Heart left ventricle (tissue), 16 donors: Measurements from ENCODE around the gene TRAF3. TPM values are rescaled to one million over a fixed set of nuclear protein-coding genes. Genes with fewer than 3 reads are reported as not detected.

ENCODE experiments used
- ATAC-seq, 4 donors: fragments of 200-7000 bp; cut with Tn5 transposase; one replicate each; pipeline ENCODE4 v1.9.1; 2020 to 2022; ENCODE audit warnings: moderate library complexity in 4 of 4, mild to moderate bottlenecking in 3 of 4, moderate number of reproducible peaks in 1 of 4
- DNase-seq, 5 donors: peaks; one replicate each; pipeline ENCODE4 v3.0.0-alpha.2; 2020
- H3K27ac ChIP-seq, 12 donors: fragments of 200-600 bp; sonication (generic) in 4 of 12; one replicate each; pipeline versions ENCODE4 v1.5.0 to v1.8.0; 2016 to 2022; ENCODE audit warnings: mild to moderate bottlenecking in 2 of 12
- H3K27me3 ChIP-seq, 9 donors: fragments of 200-600 bp; sonication (generic) in 2 of 9; one replicate each; pipeline versions ENCODE4 v1.5.1 to v1.8.0; 2016 to 2022; ENCODE audit warnings: mild to moderate bottlenecking in 3 of 9
- H3K36me3 ChIP-seq, 9 donors: fragments of 200-600 bp; sonication (generic) in 2 of 9; one replicate each; pipeline versions ENCODE4 v1.5.0 to v1.8.0; 2018 to 2022; ENCODE audit warnings: mild to moderate bottlenecking in 2 of 9
- H3K4me1 ChIP-seq, 12 donors: fragments of 200-600 bp; sonication (generic) in 4 of 12; one replicate each; pipeline versions ENCODE4 v1.5.0 to v1.8.0; 2016 to 2022; ENCODE audit warnings: mild to moderate bottlenecking in 3 of 12
- H3K4me3 ChIP-seq, 12 donors: fragments of 200-600 bp; sonication (generic) in 4 of 12; one replicate each; pipeline versions ENCODE4 v1.5.0 to v1.8.0; 2017 to 2022; ENCODE audit warnings: mild to moderate bottlenecking in 9 of 12, moderate library complexity in 4 of 12
- H3K9me3 ChIP-seq, 12 donors: fragments of 200-600 bp; sonication (generic) in 4 of 12; one replicate each; pipeline versions ENCODE4 v1.5.0 to v1.8.0; 2016 to 2022; ENCODE audit warnings: mild to moderate bottlenecking in 1 of 12
- CTCF ChIP-seq, 12 donors: fragments of 200-600 bp; sonication (generic) in 4 of 12; IDR thresholded peaks; one replicate each; pipeline versions ENCODE4 v1.5.0 to v1.8.0; 2018 to 2022; ENCODE audit warnings: antibody characterized with exemption in 12 of 12, mild to moderate bottlenecking in 5 of 12
- POLR2A ChIP-seq, 2 donors: fragments of 450-650 bp; IDR thresholded peaks; one replicate each; pipeline ENCODE4 v1.6.1; 2017; ENCODE audit warnings: antibody characterized with exemption in 2 of 2, mild to moderate bottlenecking in 2 of 2, moderate library complexity in 2 of 2
- WGBS, 4 donors: extraction: QIAGEN DNeasy Blood & Tissue Kit in 2 of 4; methylation state at CpG; one replicate each; pipeline versions ENCODE4 v1.1.5 to v1.1.7; 2013 to 2018; 5-methylcytosine and 5-hydroxymethylcytosine counted together
- intact Hi-C, 10 donors: fragments of 100-400 bp; cut with DNase I; formaldehyde crosslinking; loops; one replicate each; pipeline versions ENCODE4 v1.11.1 to v1.14.2; 2022
- polyA plus RNA-seq, 2 donors: library from polyadenylated mRNA; stranded (reverse); fragments of 200-250 nt; gene quantifications; one replicate each; pipeline ENCODE4 v1.2.3, GENCODE V29; 2013
- total RNA-seq, 9 donors: library from RNA; depleted of rRNA in 2 of 9; stranded (reverse); fragments of >200 nt in 2 of 9; fragmentation: NEBNext Ultra II Directional in 3 of 9; extraction: Animal tissue kit (Norgen Biotek cat#: 25700) in 3 of 9; gene quantifications; one replicate each; pipeline versions ENCODE4 v1.1.0 to v1.2.4, GENCODE V29; 2016 to 2023
- donor health status: ischemic (EF 13 %, LVEDD 7.1; RV severe dilation, severe dysfunction).
- donor health status: healthy with polysubstance abuse.
- donor health status: DM: no; HTN: yes; CAD: no.
- donor health status: DM: no; HTN: no; CAD: no.
- donor health status: ischemic (EF 25% LVEDD 6.9; RV normal size, moderate dysfunction).
- donor health status: ischemic (EF 25% LVEDD 5.7; RV mildly dilated, moderate dysfunction).
- donor health status: healthy.
- donor health status: DM: yes; HTN: yes; CAD: no.
- donor health status: ischemic (EF 35%, LVEDD 5.7; RV mildly dilated, moderate dysfunction).
- donor health status: nonischemic (EF 11% LVEDD 7.7; RV severe dilation, severe dysfunction).
- donor health status: DM: yes; HTN: yes; CAD: no.
- donor health status: PGD.
- donor health status: ischemic (EF 29% LVEDD 5.4; RV normal size, mild dysfunction).
- donor health status: nonischemic (EF 23%, LVEDD 6.1; RV moderate dilation, normal function).

The TRAF3 gene
- total and polyA plus RNA-seq, 11 donors = 1.6 to 20.6 (median 10.6) TPM

- H3K4me3 ChIP-seq = no peak overlapping the region
- intact Hi-C loops = no loop called here
These were observed 25.7 kb downstream of the TRAF3 start for GRCh38 chr14:102802834-102803523.

DNA sequence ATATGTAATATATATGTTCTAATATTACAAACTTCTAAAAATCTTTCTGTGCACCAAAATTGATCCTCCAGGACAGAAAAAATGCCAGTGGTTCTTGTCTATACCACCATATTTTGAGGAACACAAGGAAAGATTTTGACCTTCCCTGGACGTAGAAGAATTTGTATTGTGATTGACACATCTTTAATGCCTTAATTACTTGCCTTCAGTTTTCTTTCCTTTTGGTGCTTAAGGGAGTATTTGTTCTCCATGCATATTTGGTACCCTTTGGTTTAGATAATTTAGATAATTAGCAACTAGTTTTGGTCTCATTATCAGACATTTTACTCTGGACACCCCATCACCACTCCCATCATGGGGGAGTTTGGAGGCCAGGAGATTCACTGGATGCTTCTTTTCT, 27.6 kb downstream of the TRAF3 start:
- intact Hi-C loops = no loop called here
- no peak overlapping the region for H3K4me3 ChIP-seq
- ATAC-seq (no peak), DNase-seq (no peak)
- TF ChIP-seq POLR2A (IDR thresholded peaks at IDR 0.05) (no peak), CTCF (IDR thresholded peaks at IDR 0.05) (no peak)
- H3K36me3 ChIP-seq = no peaks in the 10 kb centered on the region
- H3K27me3 ChIP-seq = no peaks in the 10 kb centered on the region
- 85 to 96% (median 90%) methylated on average over 1 of the region's 1 CpG for WGBS, 4 donors
- peaks cover 0 to 14% (median 0%) of the 10 kb centered on the region in 12 donors for H3K4me1 ChIP-seq
- peak overlapping the region in 1 of 12 donors; percentile 49 for H3K27ac ChIP-seq
- H3K9me3 ChIP-seq = no peaks in the 10 kb centered on the region

More at GRCh38 chr14:102802834-102803523, 25.7 kb downstream of the TRAF3 start:
- no peak overlapping the region for H3K27ac ChIP-seq
- H3K36me3 ChIP-seq = no peaks in the 10 kb centered on the region
- no peak for DNase-seq
- no peaks in the 10 kb centered on the region for H3K9me3 ChIP-seq
- no peak for ATAC-seq
- no peaks in the 10 kb centered on the region for H3K27me3 ChIP-seq
- peaks cover 0 to 14% (median 0%) of the 10 kb centered on the region in 12 donors for H3K4me1 ChIP-seq
- no peak for TF ChIP-seq CTCF (IDR thresholded peaks at IDR 0.05)
- TF ChIP-seq POLR2A (IDR thresholded peaks at IDR 0.05) = no peak
- WGBS, 4 donors = 94 to 97% (median 95%) methylated on average over 6 of the region's 6 CpGs

DNA sequence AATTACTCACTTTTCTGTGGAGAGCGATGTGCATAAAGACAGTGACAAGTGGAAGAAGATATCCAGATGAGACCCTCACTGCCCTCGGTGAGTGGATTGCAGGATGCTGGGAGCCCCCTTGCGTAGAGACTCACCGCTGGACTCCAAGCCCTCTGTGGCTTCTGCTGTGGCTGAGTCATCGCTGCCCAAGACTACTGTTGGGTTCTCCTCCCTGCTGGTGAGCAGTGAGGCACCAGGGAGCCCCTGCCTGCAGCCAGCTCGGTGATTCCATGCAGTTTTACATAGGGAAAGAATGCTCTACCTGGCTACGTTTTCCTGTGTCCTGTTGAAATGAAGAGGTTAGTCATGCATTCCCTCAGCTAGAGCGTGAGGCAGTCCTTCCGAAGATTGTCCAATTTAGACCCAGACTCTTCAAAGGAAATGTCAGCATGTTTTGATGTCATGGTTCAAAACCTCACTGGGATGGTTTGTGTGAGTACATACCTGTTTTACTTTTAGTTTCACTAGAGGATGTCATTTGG, 28.2 kb downstream of the TRAF3 start:
- intact Hi-C loops = no loop called here
- Histone ChIP-seq H3K36me3 (no peaks in the 10 kb centered on the region), H3K4me3 (no peak overlapping the region), H3K4me1 (peaks cover 0 to 14% (median 0%) of the 10 kb centered on the region in 12 donors), H3K27ac (peak overlapping the region in 1 of 12 donors; percentile 49), H3K9me3 (no peaks in the 10 kb centered on the region), H3K27me3 (no peaks in the 10 kb centered on the region)
- no peak for ATAC-seq
- no peak for DNase-seq
- WGBS, 4 donors = 89 to 94% (median 92%) methylated on average over 9 of the region's 9 CpGs
- TF ChIP-seq POLR2A (IDR thresholded peaks at IDR 0.05) (no peak), CTCF (IDR thresholded peaks at IDR 0.05) (no peak)

GRCh38 chr14:102805941-102806340, 28.7 kb downstream of the TRAF3 start:
- DNase-seq (no peak), ATAC-seq (no peak)
- Histone ChIP-seq H3K36me3 (no peaks in the 10 kb centered on the region), H3K9me3 (no peaks in the 10 kb centered on the region), H3K4me3 (no peak overlapping the region), H3K4me1 (peaks cover 0 to 14% (median 0%) of the 10 kb centered on the region in 12 donors), H3K27me3 (no peaks in the 10 kb centered on the region), H3K27ac (peak overlapping the region in 1 of 12 donors; percentile 49)
- 83 to 97% (median 93%) methylated on average over 5 of the region's 5 CpGs for WGBS, 4 donors
- no peak for TF ChIP-seq CTCF (IDR thresholded peaks at IDR 0.05)
- TF ChIP-seq POLR2A (IDR thresholded peaks at IDR 0.05) = no peak
- intact Hi-C loops = no loop called here
